22Rv1 (cell line): ENCODE data around the gene SMIM10L1.

Experiments
- ZFX ChIP-seq: fragments of 450-650 bp; IDR thresholded peaks from 2 replicates; pipeline ENCODE4 v1.6.1; 2017; ENCODE audit warnings: antibody characterized with exemption, borderline replicate concordance
- TF ChIP-seq, protein P1 (sequence below): fragments of 450-650 bp; IDR thresholded peaks from 2 replicates; pipeline ENCODE4 v1.5.1; 2017; ENCODE audit warnings: mild to moderate bottlenecking

- TF ChIP-seq, protein P1, sequence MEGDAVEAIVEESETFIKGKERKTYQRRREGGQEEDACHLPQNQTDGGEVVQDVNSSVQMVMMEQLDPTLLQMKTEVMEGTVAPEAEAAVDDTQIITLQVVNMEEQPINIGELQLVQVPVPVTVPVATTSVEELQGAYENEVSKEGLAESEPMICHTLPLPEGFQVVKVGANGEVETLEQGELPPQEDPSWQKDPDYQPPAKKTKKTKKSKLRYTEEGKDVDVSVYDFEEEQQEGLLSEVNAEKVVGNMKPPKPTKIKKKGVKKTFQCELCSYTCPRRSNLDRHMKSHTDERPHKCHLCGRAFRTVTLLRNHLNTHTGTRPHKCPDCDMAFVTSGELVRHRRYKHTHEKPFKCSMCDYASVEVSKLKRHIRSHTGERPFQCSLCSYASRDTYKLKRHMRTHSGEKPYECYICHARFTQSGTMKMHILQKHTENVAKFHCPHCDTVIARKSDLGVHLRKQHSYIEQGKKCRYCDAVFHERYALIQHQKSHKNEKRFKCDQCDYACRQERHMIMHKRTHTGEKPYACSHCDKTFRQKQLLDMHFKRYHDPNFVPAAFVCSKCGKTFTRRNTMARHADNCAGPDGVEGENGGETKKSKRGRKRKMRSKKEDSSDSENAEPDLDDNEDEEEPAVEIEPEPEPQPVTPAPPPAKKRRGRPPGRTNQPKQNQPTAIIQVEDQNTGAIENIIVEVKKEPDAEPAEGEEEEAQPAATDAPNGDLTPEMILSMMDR, result no peak
- no peak for TF ChIP-seq ZFX
Measured at GRCh38 chr12:11134305-11134704, 36.7 kb upstream of the SMIM10L1 start, which contains the start of gene TAS2R30.
